HepG2 (cell line): Measurements from ENCODE around the gene PLPPR2.

Experiments used
- DR1 ChIP-seq: sonication (generic); formaldehyde crosslinking; IDR thresholded peaks from 2 replicates; pipeline ENCODE4 v1.8.0; 2021; ENCODE audit warnings: mild to moderate bottlenecking, missing genetic modification reagents, inconsistent platforms
- NFYB ChIP-seq: sonication (generic); formaldehyde crosslinking; IDR thresholded peaks from 2 replicates; pipeline ENCODE4 v1.4.0; 2020; ENCODE audit warnings: missing genetic modification reagents
- ZNF281 ChIP-seq: sonication (generic); formaldehyde crosslinking; IDR thresholded peaks from 2 replicates; pipeline ENCODE4 v1.4.0; 2020; ENCODE audit warnings: missing genetic modification reagents, borderline replicate concordance
- ZNF879 ChIP-seq: sonication (generic); formaldehyde crosslinking; IDR thresholded peaks from 2 replicates; pipeline ENCODE4 v1.8.1; 2023; ENCODE audit warnings: missing genetic modification reagents

GRCh38 chr19:11364935-11365334 lies 9.7 kb downstream of the PLPPR2 start:
- TF ChIP-seq DR1 (CRISPR knock-in tag) = no peak
- TF ChIP-seq NFYB (CRISPR knock-in tag) = no peak
- TF ChIP-seq ZNF879 = no peak
- TF ChIP-seq ZNF281 (CRISPR knock-in tag) = no peak
